GM21360 (cell line): ENCODE results near the gene C7orf57.
"Not testable (repeated sequence)": the region's sequence is repeated elsewhere in the genome, so short reads cannot be mapped to it uniquely, and the experiment has no call there.

Experiments
- ATAC-seq: cut with Tn5 transposase; IDR thresholded peaks from one replicate; pipeline ENCODE4 v1.9.1; 2021; ENCODE audit warnings: mild to moderate bottlenecking, moderate library complexity; ENCODE audit not compliant: unreplicated experiment

Gene C7orf57

GRCh38 chr7:48033922-48034321, 1.4 kb upstream of the C7orf57 start:
- no peak for ATAC-seq

DNA sequence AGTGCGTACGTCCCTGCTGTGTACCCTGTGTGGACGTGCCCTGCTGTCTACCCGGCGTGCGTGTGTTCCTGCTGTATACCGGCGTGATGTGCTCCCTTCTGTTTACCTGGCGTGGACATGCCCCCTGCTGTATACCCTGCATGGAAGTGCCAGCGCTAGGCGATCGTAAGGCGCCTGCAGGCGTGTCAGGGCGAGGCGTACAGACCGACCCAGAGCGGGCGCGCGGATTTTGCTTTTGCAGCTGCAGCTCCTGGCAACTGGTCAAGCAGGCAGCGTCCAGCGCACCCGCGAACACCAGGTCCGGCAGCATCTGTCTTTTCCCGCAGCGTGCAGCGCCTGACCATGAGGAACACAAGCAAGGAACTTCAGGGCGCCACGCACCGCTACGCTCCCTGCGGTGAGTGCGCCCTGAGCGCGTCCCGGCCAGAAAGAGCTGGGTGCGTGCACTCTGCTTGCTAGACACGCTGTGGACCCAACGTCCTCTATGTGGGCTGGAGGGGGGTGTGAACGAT, 680 bp downstream of the C7orf57 start:
- no peak for ATAC-seq

- ATAC-seq, result no peak
Measured at GRCh38 chr7:48038815-48039506, 3.6 kb downstream of the C7orf57 start.

DNA sequence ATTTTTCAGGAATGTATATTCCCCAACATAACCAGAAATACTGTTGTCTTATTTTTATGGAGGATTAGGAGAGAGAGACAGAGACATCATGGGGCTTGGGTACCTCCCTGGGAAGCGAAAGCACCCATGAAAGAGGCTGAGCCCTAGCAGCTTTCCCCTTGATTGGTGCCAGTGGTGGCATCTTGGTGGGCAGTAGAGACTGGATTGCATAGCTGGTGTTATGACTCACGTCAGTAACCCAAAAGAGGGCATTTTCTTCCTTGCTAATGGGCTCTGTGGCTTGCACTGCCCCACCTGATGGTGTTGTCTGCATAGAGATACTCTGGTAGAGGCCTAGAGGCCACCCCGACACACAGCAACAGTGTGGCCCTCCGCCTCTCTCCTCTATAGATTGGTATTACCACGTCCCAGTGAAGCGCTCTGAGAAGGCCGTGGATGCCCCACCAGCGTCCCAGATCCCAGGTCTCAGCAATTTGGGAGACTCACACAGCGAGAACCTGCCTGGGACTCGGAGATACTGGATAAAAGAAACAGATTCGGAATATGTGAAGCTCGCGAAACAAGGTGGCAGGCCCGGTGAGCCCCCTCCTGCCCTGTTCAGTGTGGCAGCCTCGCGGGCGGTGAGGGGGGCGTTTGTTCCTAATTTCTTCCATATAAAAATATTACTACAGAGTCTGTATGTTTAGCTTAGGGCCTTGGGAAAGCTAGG, 5.8 kb downstream of the C7orf57 start:
- no peak for ATAC-seq

DNA sequence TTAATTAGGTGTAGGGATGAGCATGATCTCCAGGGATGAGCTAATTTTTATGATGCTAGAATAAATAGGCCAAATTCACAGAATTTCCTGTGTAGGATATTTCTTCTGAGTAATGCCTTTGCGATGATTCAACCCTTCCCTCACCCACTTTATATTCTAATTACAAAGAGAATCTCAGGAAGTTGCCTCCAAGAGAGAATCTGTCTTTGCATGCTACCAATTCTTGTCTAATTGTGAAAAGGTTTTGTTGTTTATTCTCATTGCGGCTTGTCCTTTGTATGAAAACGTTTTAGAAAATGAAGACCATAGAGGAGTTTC, 6.3 kb downstream of the C7orf57 start:
- no peak for ATAC-seq

GRCh38 chr7:48042216-48042615, 6.9 kb downstream of the C7orf57 start:
- no peak for ATAC-seq

- ATAC-seq, result no peak
Measured at GRCh38 chr7:48042636-48043035, 7.3 kb downstream of the C7orf57 start.

DNA sequence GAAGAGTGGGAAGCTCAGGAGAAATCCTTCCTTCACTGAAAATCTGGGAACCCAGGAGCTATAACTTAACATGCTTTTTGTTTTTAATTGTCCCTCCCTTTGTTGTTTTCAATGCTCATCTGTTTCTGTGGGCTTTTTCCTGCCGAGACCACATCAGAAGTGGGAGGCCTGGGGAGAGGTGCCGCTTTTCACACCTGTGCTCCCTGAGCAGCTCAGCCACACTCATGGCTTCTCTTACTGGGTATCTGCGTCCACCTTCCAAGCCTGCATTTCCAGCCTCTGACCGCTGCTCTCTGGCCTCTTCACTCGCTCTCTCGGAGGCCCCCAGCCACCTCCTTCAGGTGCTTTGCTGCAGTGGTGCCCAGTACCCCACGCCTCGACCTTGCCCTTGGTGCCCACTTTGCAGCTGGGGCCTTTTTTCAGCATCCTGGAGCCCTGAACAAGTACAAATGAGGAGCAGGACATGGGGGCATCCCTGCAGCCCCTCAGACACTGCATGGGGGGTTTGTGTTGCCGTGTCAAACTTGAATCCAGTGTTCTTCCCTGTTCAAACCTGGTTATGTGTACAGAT, 9.9 kb downstream of the C7orf57 start:
- no peak for ATAC-seq

- no peak for ATAC-seq
Measured at GRCh38 chr7:48046458-48046857, 11.1 kb downstream of the C7orf57 start.

DNA sequence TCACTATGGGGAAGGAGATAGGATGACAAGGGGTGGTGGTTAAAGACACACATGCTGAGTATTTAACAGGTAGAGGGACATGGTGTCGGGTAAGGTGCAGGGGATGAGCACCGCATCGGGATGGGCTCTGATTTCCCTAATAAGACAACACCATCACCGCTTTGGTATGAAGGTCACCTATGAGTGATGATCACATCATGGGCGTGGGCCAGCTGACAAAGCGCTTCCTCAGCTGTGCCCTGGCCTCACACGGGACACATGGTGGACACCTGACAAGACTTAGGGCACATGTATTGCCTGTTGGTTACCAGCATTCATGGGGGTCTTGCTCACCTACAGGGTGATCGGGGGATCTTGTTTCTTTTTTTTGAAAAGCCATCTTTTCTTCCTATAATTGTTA, 12.8 kb downstream of the C7orf57 start:
- no peak for ATAC-seq

DNA sequence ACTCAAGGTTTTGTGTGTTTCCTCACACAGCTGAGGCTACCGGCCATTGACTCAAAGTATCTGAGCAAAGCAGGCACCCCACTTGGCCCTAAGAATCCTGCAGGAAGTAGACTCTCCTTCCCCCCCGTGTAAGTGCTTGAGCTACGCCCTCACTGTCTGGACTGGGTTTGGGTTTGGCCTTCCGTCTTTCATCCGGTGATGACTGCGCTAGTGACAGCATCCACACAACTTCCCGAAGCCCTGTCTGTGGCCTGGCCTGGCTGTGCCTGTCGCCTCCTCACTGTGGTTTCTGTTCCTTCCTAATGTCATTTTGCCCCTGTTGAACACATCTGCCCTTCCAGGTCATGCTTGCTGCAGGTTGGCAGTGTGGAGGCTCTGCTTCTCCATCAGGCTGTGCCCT, 14.5 kb downstream of the C7orf57 start:
- no peak for ATAC-seq

GRCh38 chr7:48052748-48053147, 17.4 kb downstream of the C7orf57 start:
- no peak for ATAC-seq

DNA sequence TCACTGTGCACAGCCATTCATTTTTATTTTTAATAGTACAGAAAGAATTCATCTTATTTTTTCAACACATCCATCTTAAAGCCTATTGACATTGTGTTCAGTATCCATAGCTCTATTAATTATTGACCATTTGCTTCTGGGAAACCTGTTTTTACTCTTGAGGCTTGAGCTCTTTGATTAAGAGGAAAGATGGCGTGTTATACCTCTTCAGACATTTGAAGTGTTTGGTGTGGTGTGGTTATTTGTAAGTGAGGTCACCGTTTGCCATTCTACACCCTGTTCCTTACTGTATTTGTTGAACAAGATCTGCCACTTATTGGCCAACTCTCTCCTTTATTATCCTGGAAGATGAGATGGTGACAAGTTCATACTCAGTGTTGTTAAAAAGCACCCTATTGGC, 18.4 kb downstream of the C7orf57 start:
- ATAC-seq, result no peak

- no peak for ATAC-seq
Measured at GRCh38 chr7:48058990-48059389, 23.6 kb downstream of the C7orf57 start.

GRCh38 chr7:48059706-48060105, 24.4 kb downstream of the C7orf57 start:
- ATAC-seq, result no peak

GRCh38 chr7:48063985-48064384, 28.6 kb downstream of the C7orf57 start:
- ATAC-seq, result no peak

GRCh38 chr7:48067475-48067874, 32.1 kb downstream of the C7orf57 start:
- no peak for ATAC-seq

- no peak for ATAC-seq
Measured at GRCh38 chr7:48074204-48074654, 38.9 kb downstream of the C7orf57 start.

DNA sequence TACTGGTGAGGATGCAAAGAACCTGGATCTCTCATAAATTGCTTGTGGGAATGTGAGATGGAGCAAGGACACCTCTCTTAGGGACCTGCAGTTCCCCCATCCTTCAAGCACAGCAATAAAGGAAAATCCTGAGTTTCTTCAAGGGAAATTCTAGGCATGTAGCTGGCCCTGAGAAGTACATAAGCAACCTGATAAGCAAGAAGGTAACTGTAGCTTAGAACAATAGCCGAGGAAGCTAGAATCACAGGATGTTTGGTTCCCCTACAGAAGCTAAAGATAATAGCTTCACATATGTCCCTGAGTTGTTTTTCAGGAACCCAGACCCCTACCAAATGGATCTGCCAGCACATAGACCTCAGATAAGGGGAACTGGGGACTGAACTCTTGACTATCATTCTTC, 42.1 kb downstream of the C7orf57 start:
- ATAC-seq, result no peak

- no peak for ATAC-seq
Measured at GRCh38 chr7:48078470-48078869, 43.1 kb downstream of the C7orf57 start.

GRCh38 chr7:48082378-48082777, 47.0 kb downstream of the C7orf57 start:
- not testable (repeated sequence) for ATAC-seq
